Loucy (cell line): ENCODE results near the gene TMPRSS13.

ENCODE experiments used
- H2AFZ ChIP-seq: fragments of 200-600 bp; sonication (generic); 2 replicates; pipeline ENCODE4 v1.6.0; 2016; ENCODE audit warnings: antibody characterized with exemption, mild to moderate bottlenecking, low read length, moderate library complexity
- H3F3A ChIP-seq: fragments of 200-600 bp; 2 replicates; pipeline ENCODE4 v1.6.0; 2016; ENCODE audit warnings: antibody characterized with exemption, low read depth, mild to moderate bottlenecking
- H3K27me3 ChIP-seq: fragments of 200-600 bp; sonication (generic); 2 replicates; pipeline ENCODE4 v1.6.1; 2014; ENCODE audit warnings: low read length, mild to moderate bottlenecking; ENCODE audit not compliant: insufficient read depth, poor library complexity, severe bottlenecking
- H3K36me3 ChIP-seq: fragments of 200-600 bp; sonication (generic); 2 replicates; pipeline ENCODE4 v1.6.1; 2016; ENCODE audit warnings: low read length; ENCODE audit not compliant: insufficient read depth
- H3K4me1 ChIP-seq: fragments of 200-600 bp; sonication (generic); 2 replicates; pipeline ENCODE4 v1.5.1; 2014; ENCODE audit warnings: low read length, mild to moderate bottlenecking; ENCODE audit not compliant: insufficient read depth, poor library complexity, severe bottlenecking
- H3K4me2 ChIP-seq: fragments of 200-600 bp; sonication (generic); 2 replicates; pipeline ENCODE4 v1.6.0; 2014; ENCODE audit warnings: antibody characterized with exemption, low read length, low read depth, mild to moderate bottlenecking; ENCODE audit not compliant: poor library complexity, severe bottlenecking
- H3K4me3 ChIP-seq: fragments of 200-600 bp; sonication (generic); 2 replicates; pipeline ENCODE4 v1.5.1; 2014; ENCODE audit warnings: low read length, mild to moderate bottlenecking, mixed read lengths; ENCODE audit not compliant: poor library complexity, severe bottlenecking
- H3K79me2 ChIP-seq: fragments of 200-600 bp; sonication (generic); 2 replicates; pipeline ENCODE4 v1.6.1; 2014; ENCODE audit warnings: low read length; ENCODE audit not compliant: insufficient read depth
- H3K9ac ChIP-seq: fragments of 200-600 bp; sonication (generic); 2 replicates; pipeline ENCODE4 v1.6.0; 2014; ENCODE audit warnings: mild to moderate bottlenecking, low read depth, low read length, moderate library complexity; ENCODE audit not compliant: poor library complexity, severe bottlenecking
- H3K9me2 ChIP-seq: fragments of 200-600 bp; sonication (generic); replicated peaks from 2 replicates; pipeline ENCODE4 v1.6.1; 2016; ENCODE audit warnings: low read depth, low read length, mixed read lengths
- H3K9me3 ChIP-seq: fragments of 200-600 bp; sonication (generic); 2 replicates; pipeline ENCODE4 v1.6.1; 2014; ENCODE audit warnings: mild to moderate bottlenecking, antibody characterized with exemption, low read length, low read depth; ENCODE audit not compliant: insufficient read depth
- H4K20me1 ChIP-seq: fragments of 200-600 bp; sonication (generic); 2 replicates; pipeline ENCODE4 v1.6.0; 2014; ENCODE audit warnings: antibody characterized with exemption, low read length, mild to moderate bottlenecking; ENCODE audit not compliant: insufficient read depth, poor library complexity, severe bottlenecking
- CTCF ChIP-seq: fragments of 200-600 bp; sonication (generic); conservative IDR thresholded peaks from 2 replicates; pipeline ENCODE4 v1.5.1; 2014; ENCODE audit warnings: mild to moderate bottlenecking, antibody characterized with exemption, low read length
- EZH2phosphoT487 ChIP-seq: fragments of 200-600 bp; IDR thresholded peaks from 2 replicates; pipeline ENCODE4 v1.6.1; 2018; ENCODE audit warnings: antibody characterized with exemption, mild to moderate bottlenecking, moderate library complexity, borderline replicate concordance

Gene TMPRSS13

DNA sequence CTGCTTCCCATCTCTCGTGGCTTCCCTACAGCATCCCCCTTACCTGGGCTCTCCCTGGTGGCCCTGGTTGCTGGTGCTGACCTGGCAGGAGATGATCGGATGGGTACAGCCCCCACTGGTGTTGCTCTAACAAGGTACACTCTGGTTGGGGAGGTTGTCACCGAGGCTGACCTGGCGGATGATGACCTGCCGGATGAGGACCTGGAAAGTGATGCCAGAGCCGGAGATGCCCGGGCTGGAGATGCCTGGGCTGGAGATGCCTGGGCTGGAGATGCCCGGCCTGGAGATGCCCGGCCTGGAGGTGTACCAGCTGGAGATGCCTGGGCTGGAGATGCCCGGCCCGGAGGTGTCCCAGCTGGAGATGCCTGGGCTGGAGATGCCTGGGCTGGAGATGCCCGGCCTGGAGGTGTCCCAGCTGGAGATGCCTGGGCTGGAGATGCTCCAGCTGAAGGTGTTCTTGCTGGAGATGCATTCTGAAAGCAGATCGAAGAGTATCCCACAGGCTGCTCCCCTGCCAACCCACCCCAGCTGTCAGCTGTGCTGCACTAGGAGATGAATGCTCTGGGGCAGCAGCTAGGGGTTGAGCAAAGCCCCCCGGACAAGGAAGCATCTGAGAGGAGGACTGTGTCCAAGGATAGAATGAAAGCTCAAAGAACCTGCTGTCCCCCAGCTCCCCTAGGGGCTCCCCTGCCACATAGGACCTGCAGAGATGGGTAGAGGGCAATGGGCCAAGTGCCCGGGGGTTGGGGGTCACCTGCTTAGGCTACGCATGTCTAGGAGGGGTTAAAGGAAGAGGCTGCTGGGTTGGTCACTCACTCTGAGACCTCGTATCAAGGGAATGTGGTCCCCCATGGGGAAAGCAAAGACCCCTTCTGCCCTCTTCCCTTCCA is 10.6 kb downstream of the TMPRSS13 start:
- Histone ChIP-seq H3K9ac (no peak overlapping the region), H3K4me2 (no peak overlapping the region), H3K36me3 (no peaks in the 10 kb centered on the region), H3K9me3 (no peaks in the 10 kb centered on the region), H4K20me1 (no peaks in the 10 kb centered on the region), H3K4me3 (no peak overlapping the region), H3F3A (no peaks in the 10 kb centered on the region), H3K27me3 (no peaks in the 10 kb centered on the region), H2AFZ (no peak overlapping the region), H3K9me2 (no peaks in the 10 kb centered on the region), H3K4me1 (peaks cover 32% of the 10 kb centered on the region), H3K79me2 (no peaks in the 10 kb centered on the region)
- TF ChIP-seq EZH2phosphoT487: no peak
- TF ChIP-seq CTCF: no peak

- H3F3A ChIP-seq: no peaks in the 10 kb centered on the region
- no peaks in the 10 kb centered on the region for H3K79me2 ChIP-seq
- H3K9me3 ChIP-seq: no peaks in the 10 kb centered on the region
- no peaks in the 10 kb centered on the region for H3K36me3 ChIP-seq
- H3K4me2 ChIP-seq: no peak overlapping the region
- H4K20me1 ChIP-seq: no peaks in the 10 kb centered on the region
- no peaks in the 10 kb centered on the region for H3K9me2 ChIP-seq
- H3K4me1 ChIP-seq: peaks cover 40% of the 10 kb centered on the region
- H3K9ac ChIP-seq: no peak overlapping the region
- no peaks in the 10 kb centered on the region for H3K27me3 ChIP-seq
- no peak overlapping the region for H2AFZ ChIP-seq
- TF ChIP-seq EZH2phosphoT487: no peak
- TF ChIP-seq CTCF: no peak
- H3K4me3 ChIP-seq: no peak overlapping the region
These were observed 11.5 kb downstream of the TMPRSS13 start for GRCh38 chr11:117917591-117918151.

- H3K36me3 ChIP-seq: no peaks in the 10 kb centered on the region
These were observed 12.2 kb downstream of the TMPRSS13 start for GRCh38 chr11:117916956-117917355.

More at GRCh38 chr11:117916956-117917355, 12.2 kb downstream of the TMPRSS13 start:
- Histone ChIP-seq H3K4me3 (no peak overlapping the region), H3K9me3 (no peaks in the 10 kb centered on the region), H3K4me2 (no peak overlapping the region), H3K27me3 (no peaks in the 10 kb centered on the region), H2AFZ (no peak overlapping the region), H3F3A (no peaks in the 10 kb centered on the region), H4K20me1 (no peaks in the 10 kb centered on the region), H3K4me1 (peaks cover 47% of the 10 kb centered on the region), H3K79me2 (no peaks in the 10 kb centered on the region), H3K9me2 (no peaks in the 10 kb centered on the region), H3K9ac (no peak overlapping the region)
- TF ChIP-seq CTCF (no peak), EZH2phosphoT487 (no peak)
